ENCODE results near the gene IGFBP7.

GRCh38 chr4:57094832-57095223 lies 15.4 kb downstream of the IGFBP7 start:
- TF ChIP-seq CTCF (conservative IDR thresholded peaks at IDR 0.05; ENCODE audit: low read length) (no peak), EZH2phosphoT487 (IDR thresholded peaks at IDR 0.05; ENCODE audit: borderline replicate concordance, low read depth, low read length) (no peak)
